Endothelial cell of umbilical vein (primary cell): ENCODE measurements around the gene TNFAIP1. TPM values are rescaled to one million over a fixed set of nuclear protein-coding genes. Genes with fewer than 3 reads are reported as not detected.

Experiments used
- BruUV-seq: library from RNA; stranded (reverse); fragments of 400-500 nt; replicated peaks from 2 replicates; lab custom pipeline; 2021; lab: Mats Ljungman, UMichigan
- CTCF ChIA-PET: fragments of 300-600, 350-600 bp; sonication (Branson Sonifier 250); formaldehyde crosslinking; loops from one replicate; lab custom pipeline; 2021; ENCODE audit warnings: antibody characterized with exemption, inconsistent platforms; lab: Charles Lee
- POLR2A ChIA-PET: fragments of 300-600, 350-600 bp; sonication (Branson Sonifier 250); formaldehyde crosslinking; loops from one replicate; lab custom pipeline; 2021; ENCODE audit warnings: antibody characterized with exemption, inconsistent platforms; lab: Charles Lee
- DNase-seq: peaks from one replicate; pipeline ENCODE4 v3.0.0-alpha.2; 2011; ENCODE audit warnings: low read depth, low spot score
- FAIRE-seq: peaks from 2 replicates; lab custom pipeline; 2011; peaks lifted over from hg19 to GRCh38; lab: Jason Lieb, UNC
- H2AFZ ChIP-seq: 2 replicates; pipeline ENCODE4 v1.6.0; 2012; ENCODE audit warnings: low read depth, low read length, control low read depth, inconsistent platforms
- H3K27ac ChIP-seq: 2 replicates; pipeline ENCODE4 v1.5.1; 2011; ENCODE audit warnings: low read depth, mild to moderate bottlenecking, control low read depth, low read length, moderate library complexity; ENCODE audit not compliant: insufficient read depth
- H3K27me3 ChIP-seq, 2 experiments: 2 replicates each; pipeline versions ENCODE4 v1.6.0 to v1.6.1; 2011; ENCODE audit warnings: low read length in 2 of 2, mixed read lengths in 1 of 2; ENCODE audit not compliant: control insufficient read depth in 2 of 2, insufficient read depth in 2 of 2
- H3K36me3 ChIP-seq, 2 experiments: 2 replicates in 1 of 2; 3 replicates in 1 of 2; pipeline ENCODE4 v1.5.1; 2011; ENCODE audit warnings: low read length in 2 of 2, mild to moderate bottlenecking in 1 of 2, moderate library complexity in 1 of 2; ENCODE audit not compliant: control insufficient read depth in 2 of 2, insufficient read depth in 2 of 2; ENCODE audit errors: extremely low read depth in 1 of 2
- H3K4me1 ChIP-seq: 3 replicates; pipeline ENCODE4 v1.5.1; 2011; ENCODE audit warnings: mild to moderate bottlenecking, low read length; ENCODE audit not compliant: control insufficient read depth, insufficient read depth; ENCODE audit errors: extremely low read depth
- H3K4me2 ChIP-seq: 2 replicates; pipeline ENCODE4 v1.6.1; 2011; ENCODE audit warnings: low read length, control low read depth, mixed read lengths; ENCODE audit not compliant: insufficient read depth
- H3K4me3 ChIP-seq, 3 experiments: fragments of 200-600 bp in 1 of 3; sonication (generic), shearing (Covaris generic) in 1 of 3; replicated peaks in 1 of 3; 2 replicates each; pipeline ENCODE4 v1.5.1; 2011 to 2016; ENCODE audit warnings: control low read depth in 3 of 3, low read length in 3 of 3, mild to moderate bottlenecking in 2 of 3, inconsistent platforms in 1 of 3, low read depth in 1 of 3, moderate library complexity in 1 of 3; ENCODE audit not compliant: insufficient read depth in 1 of 3
- H3K79me2 ChIP-seq: 2 replicates; pipeline ENCODE4 v1.6.0; 2012; ENCODE audit warnings: low read length, inconsistent platforms; ENCODE audit not compliant: control insufficient read depth, insufficient read depth
- H3K9ac ChIP-seq: replicated peaks from 2 replicates; pipeline ENCODE3; 2011; ENCODE audit warnings: low read length, control low read depth; ENCODE audit not compliant: insufficient read depth; ENCODE audit errors: extremely low read depth
- H3K9me1 ChIP-seq: replicated peaks from 3 replicates; pipeline ENCODE4 v1.6.0; 2011; ENCODE audit warnings: mild to moderate bottlenecking, low read length; ENCODE audit not compliant: control insufficient read depth, insufficient read depth; ENCODE audit errors: extremely low read depth
- H3K9me3 ChIP-seq: replicated peaks from 2 replicates; pipeline ENCODE4 v1.5.1; 2012; ENCODE audit warnings: low read length, inconsistent platforms; ENCODE audit not compliant: control insufficient read depth, insufficient read depth
- H4K20me1 ChIP-seq: replicated peaks from 2 replicates; pipeline ENCODE3; 2011; ENCODE audit warnings: mild to moderate bottlenecking, low read length; ENCODE audit not compliant: control insufficient read depth, insufficient read depth; ENCODE audit errors: extremely low read depth
- EZH2 ChIP-seq: IDR thresholded peaks from 2 replicates; pipeline ENCODE4 v1.6.1; 2012; ENCODE audit warnings: borderline replicate concordance, low read depth, mild to moderate bottlenecking, moderate library complexity, low read length, inconsistent platforms; ENCODE audit not compliant: severe bottlenecking
- FOS ChIP-seq: IDR thresholded peaks from 2 replicates; pipeline ENCODE4 v1.6.1; 2011; ENCODE audit warnings: mild to moderate bottlenecking, low read length, moderate library complexity, borderline replicate concordance; ENCODE audit not compliant: insufficient read depth
- GATA2 ChIP-seq: IDR thresholded peaks from 2 replicates; pipeline ENCODE4 v1.7.0; 2011; ENCODE audit warnings: low read depth, mild to moderate bottlenecking, moderate library complexity, mixed read lengths, low read length; ENCODE audit not compliant: insufficient read length, insufficient read depth
- JUN ChIP-seq: IDR thresholded peaks from 2 replicates; pipeline ENCODE4 v1.6.1; 2011; ENCODE audit warnings: borderline replicate concordance, low read depth; ENCODE audit not compliant: insufficient read length, insufficient read depth
- MYC ChIP-seq: IDR thresholded peaks from one replicate; pipeline ENCODE4 v1.6.1; 2011; ENCODE audit warnings: mild to moderate bottlenecking, low read depth, low read length
- POLR2A ChIP-seq: IDR thresholded peaks from 2 replicates; pipeline ENCODE4 v1.6.1; 2012; ENCODE audit warnings: low read depth, mild to moderate bottlenecking, control low read depth, low read length
- POLR2AphosphoS5 ChIP-seq: IDR thresholded peaks from 2 replicates; pipeline ENCODE4 v1.6.1; 2012; ENCODE audit warnings: low read depth, mild to moderate bottlenecking, control low read depth, low read length, moderate library complexity; ENCODE audit not compliant: insufficient read depth
- dilution Hi-C: fragments of 300-500 bp; cut with MboI; formaldehyde crosslinking; loops from one replicate; pipeline ENCODE4 v1.15.0; 2019; ENCODE audit warnings: low sequenced_read_pairs; ENCODE audit not compliant: extremely low pct_ligation_motif_present
- intact Hi-C: fragments of 100-400 bp; cut with micrococcal nuclease; formaldehyde crosslinking; loops from one replicate; pipeline ENCODE4 v1.10.0; 2022
- polyA plus RNA-seq, 4 experiments: library from polyadenylated mRNA; depleted of rRNA in 3 of 4; stranded (reverse) in 3 of 4; unstranded in 1 of 4; fragments of >200 nt; gene quantifications; 2 replicates each; pipeline versions ENCODE4 v1.2.1 to v1.2.3, GENCODE V29; 2011 to 2012; ENCODE audit warnings: missing spikeins in 1 of 4
- total RNA-seq: library from RNA; stranded (reverse); gene quantifications from 2 replicates; pipeline ENCODE4 v1.2.3, GENCODE V29; 2021
- TF ChIP-seq, protein P1 (sequence below): IDR thresholded peaks from 2 replicates; pipeline ENCODE4 v1.6.1; 2011; ENCODE audit not compliant: insufficient read depth, insufficient read length
- TF ChIP-seq, protein P2 (sequence below), 2 donors: IDR thresholded peaks; 1 replicate in 1 of 2; 2 replicates in 1 of 2; pipeline ENCODE4 v1.5.1; 2011; ENCODE audit warnings: low read length in 2 of 2, mild to moderate bottlenecking in 2 of 2, moderate library complexity in 2 of 2, control low read depth in 1 of 2, inconsistent platforms in 1 of 2, low read depth in 1 of 2; ENCODE audit not compliant: insufficient read depth in 1 of 2; ENCODE audit errors: extremely low read depth in 1 of 2

TNFAIP1 gene
- total and polyA plus RNA-seq, 2 donors (not counting 3 experiments of a cell fraction or from before 2014, with no cell fraction given), result 85.7 to 89.6 TPM

DNA sequence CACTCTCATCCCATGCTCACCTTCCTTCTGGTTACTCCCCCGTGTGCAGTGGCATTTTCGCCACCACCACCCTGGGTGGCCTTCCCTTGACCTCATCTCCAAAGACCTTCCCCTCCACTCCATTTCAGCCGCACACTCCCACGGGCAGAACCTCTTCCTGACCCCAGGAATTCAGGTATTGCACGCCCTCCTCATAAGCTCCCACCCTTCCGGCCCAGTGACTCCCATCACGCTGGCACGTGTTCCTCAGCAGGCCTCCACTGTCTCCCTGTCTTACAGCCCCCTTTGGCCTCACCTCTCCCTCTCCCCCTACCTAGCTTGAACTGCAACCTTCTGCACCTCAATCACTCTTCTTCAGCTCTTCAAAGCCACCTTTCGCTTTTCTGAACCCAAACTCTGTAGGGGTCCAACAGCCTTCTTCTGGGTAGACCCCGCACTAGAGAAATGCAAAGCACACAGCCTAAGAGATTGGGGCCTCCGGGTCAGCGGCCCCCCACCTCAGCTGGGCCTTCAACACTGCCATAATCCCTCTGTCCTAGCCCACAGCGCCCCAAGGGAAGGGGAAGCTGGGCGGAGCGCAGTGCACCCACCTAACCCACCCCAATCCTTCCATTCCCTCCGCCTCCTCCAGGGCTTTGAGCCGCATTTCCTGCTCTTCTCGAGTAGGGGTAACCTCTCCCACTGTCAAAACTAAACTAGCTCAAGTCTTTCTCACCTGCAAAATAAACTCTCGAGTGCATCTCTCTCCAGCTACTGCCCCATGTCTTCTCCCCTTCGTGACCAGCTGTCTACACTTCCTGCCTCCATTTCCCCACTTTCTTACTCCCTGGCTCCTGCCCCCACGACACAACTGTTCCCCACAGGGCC is 18.2 kb upstream of the TNFAIP1 start:
- Histone ChIP-seq H4K20me1 (no peaks in the 10 kb centered on the region), H3K27me3 (peaks cover 0 to 14% of the 10 kb centered on the region in 2 experiments), H3K36me3 (no peaks in the 10 kb centered on the region), H3K79me2 (peaks cover 26% of the 10 kb centered on the region), H2AFZ (no peak overlapping the region), H3K4me1 (peaks cover 18% of the 10 kb centered on the region), H3K4me2 (no peak overlapping the region), H3K9ac (no peak overlapping the region), H3K27ac (no peak overlapping the region), H3K9me1 (no peaks in the 10 kb centered on the region), H3K9me3 (no peaks in the 10 kb centered on the region), H3K4me3 (no peak overlapping the region)
- dilution Hi-C loops (no loop called here), intact Hi-C loops (no loop called here)
- ChIA-PET CTCF (interaction anchor here (0.8 to 1.2 kb wide), 2 partner anchors 66 to 99 kb away, joined by 3 to 7 read pairs; no protein-coding TSS in a partner anchor), POLR2A (no interaction called here)
- no peak for TF ChIP-seq GATA2
- TF ChIP-seq, protein P1, sequence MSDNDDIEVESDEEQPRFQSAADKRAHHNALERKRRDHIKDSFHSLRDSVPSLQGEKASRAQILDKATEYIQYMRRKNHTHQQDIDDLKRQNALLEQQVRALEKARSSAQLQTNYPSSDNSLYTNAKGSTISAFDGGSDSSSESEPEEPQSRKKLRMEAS, result no peak
- TF ChIP-seq MYC, result no peak
- TF ChIP-seq, protein P2, sequence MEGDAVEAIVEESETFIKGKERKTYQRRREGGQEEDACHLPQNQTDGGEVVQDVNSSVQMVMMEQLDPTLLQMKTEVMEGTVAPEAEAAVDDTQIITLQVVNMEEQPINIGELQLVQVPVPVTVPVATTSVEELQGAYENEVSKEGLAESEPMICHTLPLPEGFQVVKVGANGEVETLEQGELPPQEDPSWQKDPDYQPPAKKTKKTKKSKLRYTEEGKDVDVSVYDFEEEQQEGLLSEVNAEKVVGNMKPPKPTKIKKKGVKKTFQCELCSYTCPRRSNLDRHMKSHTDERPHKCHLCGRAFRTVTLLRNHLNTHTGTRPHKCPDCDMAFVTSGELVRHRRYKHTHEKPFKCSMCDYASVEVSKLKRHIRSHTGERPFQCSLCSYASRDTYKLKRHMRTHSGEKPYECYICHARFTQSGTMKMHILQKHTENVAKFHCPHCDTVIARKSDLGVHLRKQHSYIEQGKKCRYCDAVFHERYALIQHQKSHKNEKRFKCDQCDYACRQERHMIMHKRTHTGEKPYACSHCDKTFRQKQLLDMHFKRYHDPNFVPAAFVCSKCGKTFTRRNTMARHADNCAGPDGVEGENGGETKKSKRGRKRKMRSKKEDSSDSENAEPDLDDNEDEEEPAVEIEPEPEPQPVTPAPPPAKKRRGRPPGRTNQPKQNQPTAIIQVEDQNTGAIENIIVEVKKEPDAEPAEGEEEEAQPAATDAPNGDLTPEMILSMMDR (IDR thresholded peaks at IDR 0.05; ENCODE audit: extremely low read depth in 1 of 2, insufficient read depth in 1 of 2, low read depth in 1 of 2, low read length in 2 of 2), result no peak
- no peak for TF ChIP-seq POLR2AphosphoS5
- TF ChIP-seq POLR2A, result no peak
- no peak for TF ChIP-seq EZH2
- TF ChIP-seq FOS, result no peak
- no peak for TF ChIP-seq JUN
- no peak for DNase-seq
- no TSS peak for BruUV-seq
- no peak for FAIRE-seq
